Liver (tissue), 3 donors: ENCODE data around the gene DNAAF5.

Experiments
- EGR1 ChIP-seq, 2 donors: IDR thresholded peaks; 2 replicates each; pipeline ENCODE4 v1.6.1; 2016 to 2018; ENCODE audit warnings: antibody characterized with exemption in 2 of 2, low read depth in 2 of 2
- GABPA ChIP-seq, 2 donors: IDR thresholded peaks in 1 of 2; conservative IDR thresholded peaks in 1 of 2; 2 replicates each; pipeline ENCODE4 v1.6.1; 2016; ENCODE audit warnings: antibody characterized with exemption in 2 of 2, mild to moderate bottlenecking in 1 of 2, moderate library complexity in 1 of 2
- JUND ChIP-seq, 2 donors: IDR thresholded peaks; 2 replicates each; pipeline ENCODE4 v1.6.1; 2016; ENCODE audit warnings: antibody characterized with exemption in 2 of 2
- MAX ChIP-seq: IDR thresholded peaks from 2 replicates; pipeline ENCODE4 v1.6.1; 2016; ENCODE audit warnings: antibody characterized with exemption
- RAD21 ChIP-seq, 2 donors: IDR thresholded peaks; 2 replicates each; pipeline ENCODE4 v1.6.1; 2016; ENCODE audit warnings: antibody characterized with exemption in 2 of 2, mild to moderate bottlenecking in 2 of 2
- SP1 ChIP-seq: IDR thresholded peaks from 2 replicates; pipeline ENCODE4 v1.6.1; 2018; ENCODE audit warnings: antibody characterized with exemption, mild to moderate bottlenecking
- TAF1 ChIP-seq: conservative IDR thresholded peaks from 2 replicates; pipeline ENCODE4 v1.6.1; 2016; ENCODE audit warnings: antibody characterized with exemption, mild to moderate bottlenecking
- YY1 ChIP-seq: IDR thresholded peaks from 2 replicates; pipeline ENCODE4 v1.6.1; 2016; ENCODE audit warnings: antibody characterized with exemption, mild to moderate bottlenecking
- TF ChIP-seq, protein P1 (sequence below): fragments of 150-350 bp; IDR thresholded peaks from 2 replicates; pipeline ENCODE4 v1.5.1; 2017; ENCODE audit warnings: improper control_type of control experiment, low read depth, low read length; ENCODE audit not compliant: missing input control
- donor health status: healthy.
- donor health status: healthy.

GRCh38 chr7:690478-691360, 35.8 kb upstream of the DNAAF5 start:
- TF ChIP-seq, protein P1, sequence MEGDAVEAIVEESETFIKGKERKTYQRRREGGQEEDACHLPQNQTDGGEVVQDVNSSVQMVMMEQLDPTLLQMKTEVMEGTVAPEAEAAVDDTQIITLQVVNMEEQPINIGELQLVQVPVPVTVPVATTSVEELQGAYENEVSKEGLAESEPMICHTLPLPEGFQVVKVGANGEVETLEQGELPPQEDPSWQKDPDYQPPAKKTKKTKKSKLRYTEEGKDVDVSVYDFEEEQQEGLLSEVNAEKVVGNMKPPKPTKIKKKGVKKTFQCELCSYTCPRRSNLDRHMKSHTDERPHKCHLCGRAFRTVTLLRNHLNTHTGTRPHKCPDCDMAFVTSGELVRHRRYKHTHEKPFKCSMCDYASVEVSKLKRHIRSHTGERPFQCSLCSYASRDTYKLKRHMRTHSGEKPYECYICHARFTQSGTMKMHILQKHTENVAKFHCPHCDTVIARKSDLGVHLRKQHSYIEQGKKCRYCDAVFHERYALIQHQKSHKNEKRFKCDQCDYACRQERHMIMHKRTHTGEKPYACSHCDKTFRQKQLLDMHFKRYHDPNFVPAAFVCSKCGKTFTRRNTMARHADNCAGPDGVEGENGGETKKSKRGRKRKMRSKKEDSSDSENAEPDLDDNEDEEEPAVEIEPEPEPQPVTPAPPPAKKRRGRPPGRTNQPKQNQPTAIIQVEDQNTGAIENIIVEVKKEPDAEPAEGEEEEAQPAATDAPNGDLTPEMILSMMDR, result no peak
- TF ChIP-seq EGR1 (IDR thresholded peaks at IDR 0.05; ENCODE audit: low read depth in 2 of 2) (no peak), MAX (no peak), SP1 (no peak), RAD21 (IDR thresholded peaks at IDR 0.05) (no peak), GABPA (IDR thresholded peaks at IDR 0.05 in 1 of 2, conservative IDR thresholded peaks at IDR 0.05 in 1 of 2) (no peak), TAF1 (no peak), YY1 (no peak), JUND (IDR thresholded peaks at IDR 0.05) (no peak)
